GM12873 (cell line): Measurements from ENCODE around the gene TACC2.

Source experiments
- CTCF ChIP-seq: IDR thresholded peaks from 2 replicates; pipeline ENCODE4 v1.5.1; 2012; ENCODE audit warnings: low read depth, mild to moderate bottlenecking, moderate library complexity, low read length, control low read depth; ENCODE audit not compliant: insufficient read depth; ENCODE audit errors: missing control alignments

Gene TACC2

GRCh38 chr10:122186816-122187810 is 198.2 kb downstream of the TACC2 start:
- TF ChIP-seq CTCF = no peak

DNA sequence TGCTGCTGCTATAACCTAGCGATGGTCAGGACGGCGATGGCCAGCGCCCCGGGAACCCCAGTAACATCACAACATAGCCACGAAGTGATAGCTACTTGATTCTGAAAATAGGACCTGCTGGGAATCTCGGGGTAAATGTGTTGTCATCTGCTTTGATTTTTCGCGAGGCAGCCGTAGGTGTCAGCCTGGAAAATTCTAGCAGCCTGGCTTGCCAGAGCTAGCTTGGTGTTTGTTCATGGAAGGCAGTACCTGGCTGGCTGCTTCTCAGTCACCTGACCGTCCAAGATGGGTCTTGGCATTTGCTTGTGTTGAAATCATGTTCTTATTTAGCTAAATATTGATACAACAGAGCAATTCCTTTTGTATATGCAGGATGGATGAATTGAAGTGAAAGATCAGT is 199.7 kb downstream of the TACC2 start:
- TF ChIP-seq CTCF = no peak

DNA sequence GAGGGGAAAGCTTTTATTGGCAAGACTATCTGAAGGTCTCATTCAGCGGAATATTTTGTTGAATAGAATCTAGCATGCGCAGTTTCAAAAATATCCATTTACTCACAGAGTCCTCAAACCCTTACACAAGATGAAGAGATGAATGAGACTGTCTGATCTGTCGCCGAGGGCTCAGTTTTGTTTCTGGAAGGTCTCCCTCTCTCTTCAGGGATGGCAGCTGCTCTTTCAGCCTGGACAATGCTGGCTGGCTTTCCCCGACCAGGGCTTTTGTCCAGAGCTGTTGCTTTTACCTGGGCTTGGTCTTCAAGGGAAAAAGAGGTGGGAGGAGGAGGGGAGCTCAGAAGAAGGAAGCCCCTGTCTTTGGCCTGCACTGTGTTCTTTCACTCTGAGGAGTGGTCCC is 200.2 kb downstream of the TACC2 start:
- no peak for TF ChIP-seq CTCF

- no peak for TF ChIP-seq CTCF
These were observed 201.4 kb downstream of the TACC2 start for GRCh38 chr10:122190176-122190943.

DNA sequence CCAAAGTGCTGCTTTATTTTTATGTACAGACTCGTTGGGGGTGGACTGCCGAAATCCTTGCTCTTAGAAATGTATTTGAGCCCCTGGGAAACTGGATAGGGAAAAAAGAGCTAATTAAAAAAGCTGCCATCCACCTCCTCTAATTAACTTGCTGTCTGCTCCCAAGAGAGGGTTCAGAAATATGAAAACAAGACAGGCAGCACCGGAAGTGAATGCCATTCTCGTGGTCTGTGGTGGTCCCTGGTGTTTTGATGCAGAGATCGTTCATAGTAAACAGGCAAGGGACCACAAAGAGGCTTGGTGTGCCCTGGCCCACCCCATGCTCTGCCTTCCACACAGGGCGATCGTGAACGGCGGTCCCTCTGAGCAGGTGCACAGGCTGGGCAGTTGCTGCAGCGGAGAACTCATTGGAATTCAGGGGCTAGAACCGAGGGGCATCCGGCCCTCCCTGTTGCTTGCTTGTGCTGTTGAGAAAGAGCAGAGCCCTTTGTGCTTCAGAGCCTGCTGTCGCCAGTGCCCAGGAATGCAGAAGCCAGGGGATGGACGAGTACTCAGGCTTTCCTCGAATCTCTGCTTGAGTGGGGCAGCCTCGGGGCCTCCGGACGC is 203.1 kb downstream of the TACC2 start:
- no peak for TF ChIP-seq CTCF

- no peak for TF ChIP-seq CTCF
These were observed 205.3 kb downstream of the TACC2 start for GRCh38 chr10:122194251-122194650.

DNA sequence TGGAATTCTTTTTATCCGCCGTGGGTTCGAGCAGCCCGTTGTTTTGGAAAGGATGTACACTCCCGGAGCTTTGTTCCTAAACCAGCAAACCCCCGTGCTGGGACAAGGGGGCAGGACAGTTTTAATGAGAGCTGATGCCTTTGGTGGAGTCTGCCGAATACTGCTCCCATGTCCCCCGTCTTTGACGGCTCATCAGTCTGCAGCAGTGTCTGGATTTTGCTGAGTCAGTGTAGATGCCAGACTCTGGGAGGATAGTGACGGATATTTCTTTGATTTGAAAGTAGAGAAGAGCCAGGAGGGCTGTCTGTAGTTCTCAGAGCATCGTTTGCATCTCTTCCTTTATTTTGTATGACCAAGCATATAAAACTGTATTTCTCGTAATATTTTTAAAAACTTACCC is 207.3 kb downstream of the TACC2 start:
- TF ChIP-seq CTCF = no peak
